HFFc6 (cell line): ENCODE data around the gene MTRF1. TPM values are rescaled to one million over a fixed set of nuclear protein-coding genes. Genes with fewer than 3 reads are reported as not detected.

Source experiments
- DNase-seq: peaks from one replicate; pipeline ENCODE4 v3.0.0-alpha.2; 2018
- H3K27ac Mint-ChIP-seq: 2 replicates; pipeline ENCODE4 v1.8.0; 2020; ENCODE audit warnings: mild to moderate bottlenecking, mixed read lengths
- H3K27me3 Mint-ChIP-seq: 2 replicates; pipeline ENCODE4 v1.8.0; 2021; ENCODE audit warnings: mild to moderate bottlenecking, moderate library complexity, mixed read lengths; ENCODE audit not compliant: insufficient read depth
- H3K36me3 Mint-ChIP-seq: 2 replicates; pipeline ENCODE4 v1.8.0; 2021; ENCODE audit warnings: low read depth, mixed read lengths
- H3K4me1 Mint-ChIP-seq: 2 replicates; pipeline ENCODE4 v1.8.0; 2020; ENCODE audit warnings: low read depth, mixed read lengths
- H3K4me3 Mint-ChIP-seq: 2 replicates; pipeline ENCODE4 v1.8.0; 2020; ENCODE audit warnings: mild to moderate bottlenecking, moderate library complexity, mixed read lengths
- H3K9me3 Mint-ChIP-seq: 2 replicates; pipeline ENCODE4 v1.8.0; 2020; ENCODE audit warnings: mild to moderate bottlenecking, mixed read lengths
- total RNA-seq, 6 experiments: library from RNA; stranded (reverse); fragmentation: NEBNext Ultra II Directional; extraction: Animal tissue kit (Norgen Biotek cat#: 25700); gene quantifications; 2 replicates in 1 of 6; 3 replicates in 5 of 6; pipeline ENCODE4 v1.2.3, GENCODE V29; 2021
- TF ChIP-seq, protein P1 (sequence below): fragments of 200-600 bp; sonication (generic); IDR thresholded peaks from 2 replicates; pipeline ENCODE4 v1.5.0; 2021; ENCODE audit warnings: antibody characterized with exemption, mild to moderate bottlenecking

The MTRF1 gene
- total RNA-seq, 6 experiments from 2014 or later, result 6.7 to 10.9 (median 9.3) TPM

DNA sequence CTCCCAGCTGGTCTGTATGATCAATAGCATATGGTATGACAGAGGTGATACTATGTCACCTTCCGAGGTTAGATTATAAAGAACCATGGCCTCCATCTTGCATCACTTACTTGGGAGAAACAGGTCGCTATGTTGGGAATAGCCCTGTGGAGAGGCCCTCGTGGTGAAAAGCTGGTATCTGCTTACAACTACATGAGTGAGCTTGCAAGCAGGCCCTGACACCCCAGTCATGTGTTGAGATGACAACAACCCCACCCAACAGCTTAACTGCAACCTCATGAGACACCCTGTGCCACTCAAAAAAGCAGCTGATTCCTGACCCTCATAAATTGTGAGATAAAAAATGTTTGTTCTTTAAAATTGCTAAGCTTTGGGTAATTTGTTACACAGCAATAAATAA lies 18.8 kb downstream of the MTRF1 start:
- no peak for DNase-seq
- Mint-ChIP-seq H3K36me3 (0 out of 2 replicates have a peak, but pooled peaks cover 4% of the 10 kb centered on the region), H3K4me1 (peaks cover 24% of the 10 kb centered on the region), H3K4me3 (no peak overlapping the region), H3K27me3 (no peaks in the 10 kb centered on the region), H3K9me3 (no peaks in the 10 kb centered on the region), H3K27ac (no peak overlapping the region)
- TF ChIP-seq, protein P1, sequence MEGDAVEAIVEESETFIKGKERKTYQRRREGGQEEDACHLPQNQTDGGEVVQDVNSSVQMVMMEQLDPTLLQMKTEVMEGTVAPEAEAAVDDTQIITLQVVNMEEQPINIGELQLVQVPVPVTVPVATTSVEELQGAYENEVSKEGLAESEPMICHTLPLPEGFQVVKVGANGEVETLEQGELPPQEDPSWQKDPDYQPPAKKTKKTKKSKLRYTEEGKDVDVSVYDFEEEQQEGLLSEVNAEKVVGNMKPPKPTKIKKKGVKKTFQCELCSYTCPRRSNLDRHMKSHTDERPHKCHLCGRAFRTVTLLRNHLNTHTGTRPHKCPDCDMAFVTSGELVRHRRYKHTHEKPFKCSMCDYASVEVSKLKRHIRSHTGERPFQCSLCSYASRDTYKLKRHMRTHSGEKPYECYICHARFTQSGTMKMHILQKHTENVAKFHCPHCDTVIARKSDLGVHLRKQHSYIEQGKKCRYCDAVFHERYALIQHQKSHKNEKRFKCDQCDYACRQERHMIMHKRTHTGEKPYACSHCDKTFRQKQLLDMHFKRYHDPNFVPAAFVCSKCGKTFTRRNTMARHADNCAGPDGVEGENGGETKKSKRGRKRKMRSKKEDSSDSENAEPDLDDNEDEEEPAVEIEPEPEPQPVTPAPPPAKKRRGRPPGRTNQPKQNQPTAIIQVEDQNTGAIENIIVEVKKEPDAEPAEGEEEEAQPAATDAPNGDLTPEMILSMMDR, result no peak

- Mint-ChIP-seq H3K36me3 (0 out of 2 replicates have a peak, but pooled peaks cover 4% of the 10 kb centered on the region), H3K4me3 (no peak overlapping the region), H3K9me3 (no peaks in the 10 kb centered on the region), H3K27me3 (no peaks in the 10 kb centered on the region), H3K27ac (no peak overlapping the region), H3K4me1 (peaks cover 24% of the 10 kb centered on the region)
- TF ChIP-seq, protein P1, result no peak
- DNase-seq, result no peak
Observed at GRCh38 chr13:41241626-41242025, 21.8 kb downstream of the MTRF1 start.

GRCh38 chr13:41236369-41236768 lies 27.0 kb downstream of the MTRF1 start:
- no peak for DNase-seq
- TF ChIP-seq, protein P1, result no peak
- Mint-ChIP-seq H3K27me3 (no peaks in the 10 kb centered on the region), H3K4me3 (no peak overlapping the region), H3K27ac (no peak overlapping the region), H3K4me1 (peaks cover 8% of the 10 kb centered on the region), H3K36me3 (peaks cover 7% of the 10 kb centered on the region; the same call in 1 of the 2 replicates), H3K9me3 (no peaks in the 10 kb centered on the region)

GRCh38 chr13:41232578-41233480 lies 30.5 kb downstream of the MTRF1 start:
- no peak overlapping the region for H3K4me3 Mint-ChIP-seq
- DNase-seq, result no peak
- peak overlapping the region; percentile 0; the same call in 1 of the 2 replicates for H3K27ac Mint-ChIP-seq
- H3K9me3 Mint-ChIP-seq, result no peaks in the 10 kb centered on the region
- peaks cover 7% of the 10 kb centered on the region for H3K4me1 Mint-ChIP-seq
- TF ChIP-seq, protein P1, result no peak
- peaks cover 7% of the 10 kb centered on the region; the same call in 1 of the 2 replicates for H3K36me3 Mint-ChIP-seq
- no peaks in the 10 kb centered on the region for H3K27me3 Mint-ChIP-seq

DNA sequence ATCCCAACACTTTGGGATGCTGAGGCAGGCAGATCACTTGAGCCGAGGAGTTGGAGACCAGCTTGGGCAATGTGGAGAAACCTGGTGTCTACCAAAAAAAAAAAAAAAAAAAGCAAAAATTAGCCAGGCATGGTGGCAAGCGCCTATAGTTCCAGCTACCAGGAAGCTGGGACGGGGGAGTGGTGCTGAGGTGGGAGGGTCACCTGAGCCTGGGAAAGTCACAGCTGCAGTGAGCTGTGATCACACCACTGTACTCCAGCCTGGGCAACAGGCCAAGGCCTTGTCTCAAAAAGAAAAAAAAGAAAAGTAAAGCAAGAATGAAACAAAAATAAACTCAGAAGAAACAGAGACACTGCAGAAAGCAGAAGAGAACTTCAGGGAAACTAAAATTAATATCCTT lies 31.6 kb downstream of the MTRF1 start:
- Mint-ChIP-seq H3K27ac (no peak overlapping the region), H3K4me3 (no peak overlapping the region), H3K4me1 (peaks cover 7% of the 10 kb centered on the region), H3K27me3 (no peaks in the 10 kb centered on the region), H3K9me3 (no peaks in the 10 kb centered on the region), H3K36me3 (peaks cover 7% of the 10 kb centered on the region; the same call in 1 of the 2 replicates)
- TF ChIP-seq, protein P1, result no peak
- no peak for DNase-seq
